CD4-positive, alpha-beta T cell treated with Interleukin-1 beta for 1 hour (primary cell): ENCODE measurements around the gene GRM1.

Experiments used
- DNase-seq, 2 donors: peaks; one replicate each; pipeline ENCODE4 v3.0.0-alpha.2; 2020 to 2022

Gene GRM1

GRCh38 chr6:146281651-146282362 lies 252.9 kb downstream of the GRM1 start:
- DNase-seq: no peak

DNA sequence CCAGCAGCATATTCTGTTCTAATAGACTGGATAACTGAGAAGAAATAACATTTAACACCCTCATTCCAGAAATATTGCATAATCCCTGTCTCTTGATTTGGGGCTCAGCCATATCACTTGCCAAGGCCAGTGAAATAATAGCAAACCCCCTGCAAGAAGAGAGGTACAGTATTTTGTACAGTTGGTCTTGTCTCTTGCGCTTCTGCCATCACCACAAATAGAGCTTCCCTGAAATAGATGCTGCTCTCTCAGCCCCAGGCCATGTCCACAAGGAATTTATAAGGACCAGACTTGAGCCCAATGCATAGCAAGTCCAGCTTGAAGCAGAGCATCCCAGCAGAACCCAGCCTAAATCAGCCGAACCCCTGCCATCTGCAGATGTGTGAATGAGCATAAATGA lies 254.0 kb downstream of the GRM1 start:
- no peak for DNase-seq

DNA sequence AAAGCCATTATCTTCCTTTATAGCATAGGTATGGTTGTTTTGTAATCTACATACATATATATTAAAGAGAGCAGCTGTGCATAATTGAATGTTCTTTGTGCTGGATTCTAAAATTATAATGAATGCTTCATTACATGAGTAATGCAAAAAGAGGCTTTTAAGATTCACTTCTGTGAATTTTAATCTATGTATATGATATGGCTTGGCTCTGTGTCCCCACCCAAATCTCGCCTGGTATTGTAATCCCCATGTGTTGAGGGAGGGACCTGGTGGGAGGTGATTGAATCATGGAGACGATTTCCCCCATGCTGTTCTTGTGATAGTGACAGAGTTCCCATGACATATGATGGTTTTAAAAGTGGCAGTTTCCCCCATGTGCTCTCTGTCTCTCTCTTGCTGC lies 255.4 kb downstream of the GRM1 start:
- no peak for DNase-seq

DNA sequence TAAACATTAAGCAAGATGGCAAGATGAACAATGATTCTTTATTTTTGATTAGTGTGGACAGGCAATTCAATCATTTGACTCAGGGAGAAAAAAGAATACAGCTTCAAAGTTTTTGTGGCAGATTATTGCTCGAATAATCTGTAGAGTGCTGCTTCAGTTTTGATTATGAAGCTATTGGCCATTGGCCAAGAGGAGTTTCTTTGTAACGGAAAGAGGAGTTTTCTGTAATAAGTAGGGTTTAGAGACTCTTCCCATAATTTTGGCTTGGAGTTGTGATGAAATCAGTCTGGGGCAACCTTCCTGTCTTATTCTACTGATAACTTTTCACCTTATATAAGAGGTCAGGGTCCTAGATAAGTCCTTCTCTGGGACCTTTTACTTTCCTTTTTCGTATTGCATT lies 258.1 kb downstream of the GRM1 start:
- DNase-seq: no peak

GRCh38 chr6:146287691-146288369 lies 259.0 kb downstream of the GRM1 start:
- no peak for DNase-seq

DNA sequence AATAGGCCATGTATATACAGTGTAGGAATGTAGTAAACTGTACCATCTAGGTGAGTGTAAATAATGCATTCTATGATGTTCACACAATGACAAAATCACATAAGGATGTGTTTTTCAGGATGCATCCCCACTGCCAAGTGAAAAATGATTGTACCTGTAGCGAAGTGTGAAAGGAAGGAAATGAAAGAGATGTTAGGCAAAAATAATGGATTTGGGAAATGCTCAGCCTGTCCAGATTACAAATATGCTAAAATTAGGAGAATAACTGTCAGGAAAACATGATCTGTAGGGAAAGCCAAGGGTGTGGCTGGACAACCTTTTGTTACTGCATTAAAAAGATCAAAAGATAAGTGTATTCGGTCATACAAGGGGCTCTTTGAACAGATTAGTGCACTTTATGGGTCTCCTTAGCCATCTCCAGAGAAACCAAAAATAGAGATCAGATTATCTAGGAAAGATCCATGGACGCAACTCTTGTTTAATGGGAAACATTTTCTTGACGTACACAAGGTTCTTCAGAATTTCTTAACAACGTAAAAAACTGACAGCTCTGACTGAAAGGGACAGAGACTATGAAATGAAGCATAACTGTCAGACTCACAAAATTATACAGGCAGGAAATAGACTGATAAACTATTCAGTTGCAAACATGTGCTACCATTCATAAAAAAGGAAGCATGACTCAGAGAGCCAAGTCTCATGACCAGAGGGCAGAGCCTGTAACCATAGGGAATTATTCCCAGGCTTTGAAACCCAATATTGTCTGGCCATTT lies 261.1 kb downstream of the GRM1 start:
- DNase-seq: peak in 1 of 2 donors; percentile 9

GRCh38 chr6:146290589-146290901 lies 261.7 kb downstream of the GRM1 start:
- DNase-seq: no peak

DNA sequence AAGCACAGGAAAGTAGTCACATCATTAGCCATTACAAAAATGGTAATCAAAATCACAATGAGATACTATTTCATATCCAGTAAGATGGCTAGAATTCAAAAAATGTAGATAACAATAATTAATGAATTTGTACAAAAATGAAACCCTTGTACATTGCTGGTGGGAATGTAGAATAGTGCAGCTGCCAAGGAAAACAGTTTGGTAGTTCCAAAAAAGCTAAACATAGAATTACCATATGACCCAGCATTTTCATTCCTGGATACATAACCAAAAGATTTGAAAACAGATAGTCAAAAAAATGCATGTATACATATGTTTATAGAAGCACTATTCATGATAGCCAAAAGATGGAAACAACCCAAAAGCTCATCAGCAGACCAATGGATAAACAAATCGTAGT lies 263.6 kb downstream of the GRM1 start:
- DNase-seq: no peak

- DNase-seq: no peak
Observed at GRCh38 chr6:146295695-146296094, 266.8 kb downstream of the GRM1 start.

DNA sequence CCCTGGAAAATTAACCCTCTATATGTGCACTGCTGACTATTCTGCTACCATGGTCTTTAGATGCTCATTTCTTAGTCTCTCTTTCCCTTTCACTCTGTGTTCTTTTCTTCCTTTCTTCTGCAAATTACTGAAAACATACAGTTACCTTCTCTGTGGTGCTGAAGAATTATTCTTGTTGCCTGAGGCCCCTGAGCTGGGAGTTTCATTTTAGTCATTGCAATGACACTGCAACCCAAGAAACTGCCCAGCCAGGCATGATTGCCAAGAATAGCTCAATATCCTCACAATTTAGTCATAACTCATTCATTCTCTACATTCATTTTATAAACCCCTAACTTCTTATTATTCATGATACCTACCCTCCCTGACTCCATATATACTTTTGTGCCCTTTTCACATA lies 269.0 kb downstream of the GRM1 start:
- DNase-seq: no peak

DNA sequence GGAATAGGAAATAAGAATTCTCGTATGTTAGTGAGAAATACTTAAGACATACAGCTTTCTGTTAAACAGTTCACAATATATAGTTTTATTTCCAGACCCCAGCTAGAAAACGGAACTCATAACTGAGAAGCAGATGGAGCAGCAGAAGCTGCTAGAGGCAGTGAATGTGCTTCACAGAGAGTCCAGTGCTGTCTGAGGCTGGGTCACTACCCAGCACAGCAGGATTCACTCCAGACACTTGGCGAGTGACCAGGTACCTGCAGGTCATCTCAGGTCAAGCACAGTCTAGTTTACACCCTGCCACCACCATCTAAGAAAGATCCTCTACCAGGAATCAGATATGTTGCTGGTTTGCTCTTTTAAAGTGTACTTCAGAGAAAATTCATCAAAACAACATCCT lies 271.7 kb downstream of the GRM1 start:
- no peak for DNase-seq

- DNase-seq: no peak
Observed at GRCh38 chr6:146301764-146302163, 272.9 kb downstream of the GRM1 start.

- DNase-seq: no peak
Observed at GRCh38 chr6:146302994-146303393, 274.1 kb downstream of the GRM1 start.

- DNase-seq: no peak
Observed at GRCh38 chr6:146304181-146304580, 275.3 kb downstream of the GRM1 start.

DNA sequence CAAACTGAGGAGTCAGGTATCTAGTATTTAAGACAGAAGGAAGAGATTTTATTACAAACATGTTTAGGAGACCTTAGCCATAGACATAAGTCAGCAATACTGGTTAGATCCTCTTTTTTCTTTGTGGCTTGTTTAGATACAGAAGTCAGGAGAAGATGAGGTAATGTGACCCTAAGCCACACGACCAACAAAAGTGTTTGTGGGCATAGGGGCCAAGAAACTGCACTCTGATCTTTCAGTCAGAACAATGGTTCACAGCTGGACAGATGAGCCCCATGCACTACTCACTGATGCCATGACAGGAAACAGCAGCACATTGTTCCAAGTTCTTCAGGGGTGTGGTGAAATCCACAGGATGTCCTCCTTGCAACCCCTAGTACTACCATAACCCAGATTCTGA lies 276.2 kb downstream of the GRM1 start:
- DNase-seq: no peak

- no peak for DNase-seq
Observed at GRCh38 chr6:146305951-146306350, 277.1 kb downstream of the GRM1 start.

GRCh38 chr6:146310628-146311027 lies 281.8 kb downstream of the GRM1 start:
- DNase-seq: no peak

DNA sequence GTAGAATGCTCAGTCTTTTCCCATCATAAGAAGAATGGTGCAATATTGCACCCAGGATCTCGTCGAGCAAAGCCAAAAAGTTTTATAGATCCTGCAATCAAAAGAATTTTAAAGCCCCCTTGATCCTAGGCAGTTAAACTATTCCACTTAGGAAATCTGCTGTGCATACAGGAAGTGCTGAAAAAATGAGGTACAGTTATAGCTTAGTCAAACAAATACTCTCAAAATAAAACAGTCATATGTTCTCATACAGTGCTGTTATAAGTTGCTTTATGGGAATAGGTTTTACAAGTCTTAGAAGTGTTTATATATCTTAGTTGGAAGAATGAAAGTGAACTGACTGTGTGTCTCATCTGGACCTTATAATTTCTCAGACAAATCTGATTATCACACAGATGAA lies 282.2 kb downstream of the GRM1 start:
- DNase-seq: no peak

- no peak for DNase-seq
Observed at GRCh38 chr6:146312608-146313007, 283.7 kb downstream of the GRM1 start.

DNA sequence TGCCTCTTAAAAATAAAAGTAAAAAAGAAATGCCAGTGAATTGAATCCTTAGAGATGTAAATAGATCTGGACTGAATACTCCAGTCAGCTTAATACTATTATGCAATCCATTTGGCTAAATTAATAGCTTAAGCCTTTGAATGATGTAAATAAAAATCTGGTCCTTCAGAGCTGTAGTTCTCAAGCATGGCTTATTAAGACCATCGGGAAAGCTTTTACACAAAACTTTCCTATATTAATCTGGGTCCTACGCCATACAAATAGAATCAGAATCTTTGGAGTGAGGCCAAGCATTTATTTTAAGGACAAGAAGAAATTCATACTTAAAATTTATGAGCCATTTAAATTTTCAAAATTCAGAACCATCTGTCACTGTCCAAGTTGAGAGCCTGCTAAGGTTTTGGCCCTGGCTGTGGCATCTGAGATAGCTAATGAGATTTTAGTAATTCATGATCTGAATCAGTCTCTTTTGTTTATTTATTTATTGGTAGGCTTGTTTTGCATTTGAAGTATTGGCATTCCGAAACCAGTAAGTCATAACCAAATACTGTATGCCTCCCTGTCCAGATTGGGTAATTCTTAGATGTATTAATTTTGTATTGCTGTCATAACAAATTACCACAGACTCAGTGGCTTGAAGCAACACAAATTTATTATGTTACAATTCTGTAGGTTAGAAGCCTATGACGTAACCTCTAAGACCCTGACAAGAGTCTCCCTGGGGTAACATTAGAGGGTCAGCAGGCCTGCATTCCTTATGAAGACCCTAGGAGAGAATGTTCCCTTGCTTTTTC lies 286.7 kb downstream of the GRM1 start:
- DNase-seq: no peak

DNA sequence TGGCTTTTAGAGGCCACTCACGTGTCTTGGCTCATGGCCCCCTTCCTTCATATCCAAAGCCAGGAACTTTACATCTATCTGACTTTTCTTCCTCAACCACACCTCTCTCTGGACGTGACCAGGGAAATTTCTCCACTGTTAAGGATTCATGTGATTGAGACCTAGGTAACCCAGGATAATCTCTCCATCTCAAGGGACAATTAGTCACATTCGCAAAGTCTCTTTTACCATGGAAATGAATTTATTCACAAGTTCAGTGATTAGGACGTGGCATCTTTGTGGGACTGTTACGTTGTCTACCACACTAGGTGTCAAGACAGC lies 287.3 kb downstream of the GRM1 start:
- no peak for DNase-seq

- no peak for DNase-seq
Observed at GRCh38 chr6:146331013-146331412, 302.2 kb downstream of the GRM1 start.

- no peak for DNase-seq
Observed at GRCh38 chr6:146335336-146335735, 306.5 kb downstream of the GRM1 start.

DNA sequence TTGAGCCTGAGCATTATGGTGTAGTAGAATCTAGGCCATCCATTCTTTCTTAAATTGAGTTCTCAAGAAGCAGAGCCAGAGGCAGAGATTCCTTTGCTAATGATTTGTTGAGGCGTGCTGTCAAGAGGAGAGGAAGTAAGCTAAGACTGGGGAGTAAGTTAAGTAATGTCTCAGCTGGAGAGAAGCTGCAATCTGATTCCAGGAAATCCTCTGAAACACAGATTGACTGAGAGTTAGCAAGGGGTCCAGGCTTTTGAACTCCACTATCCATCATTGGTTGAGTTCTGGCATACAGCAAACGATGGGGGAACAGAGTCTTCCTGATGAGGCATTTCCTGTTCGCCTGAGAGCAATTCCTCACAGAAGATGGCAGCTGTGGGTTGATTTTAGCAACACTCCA lies 307.3 kb downstream of the GRM1 start:
- DNase-seq: no peak
